Measurements from ENCODE around the gene CPNE7. TPM values are rescaled to one million over a fixed set of nuclear protein-coding genes. Genes with fewer than 3 reads are reported as not detected.

Gene CPNE7
- total and polyA plus RNA-seq, 2 of the 13 experiments (the other 11 are each of a cell fraction or from before 2014, with no cell fraction given): 0.59 TPM; not detected in 1

- TF ChIP-seq ZNF407 (CRISPR knock-in tag; IDR thresholded peaks at IDR 0.05; ENCODE audit: not compliant biosample characterization) (peak; percentile 45), MAZ (IDR thresholded peaks at IDR 0.05; ENCODE audit: borderline replicate concordance, low read depth, low read length) (no peak), MAZ (CRISPR knock-in tag; IDR thresholded peaks at IDR 0.05; ENCODE audit: low read depth) (no peak), HNRNPUL1 (IDR thresholded peaks at IDR 0.05; ENCODE audit: low read depth, low read length) (no peak), ZBTB39 (CRISPR knock-in tag; IDR thresholded peaks at IDR 0.05) (no peak), SRSF9 (IDR thresholded peaks at IDR 0.05; ENCODE audit: borderline replicate concordance, insufficient read depth, low read depth, low read length, poor library complexity, severe bottlenecking) (no peak), NCOA1 (CRISPR knock-in tag; IDR thresholded peaks at IDR 0.05) (no peak), ZNF512B (CRISPR knock-in tag; IDR thresholded peaks at IDR 0.05; ENCODE audit: borderline replicate concordance) (no peak)
These were observed 3.9 kb upstream of the CPNE7 start (continued) for GRCh38 chr16:89571636-89572035.

Data from HepG2 (cell line).